ENCODE measurements around the gene TBC1D9.

Gene TBC1D9

GRCh38 chr4:140740422-140740821, 15.8 kb downstream of the TBC1D9 start:
- TF ChIP-seq CTCF (IDR thresholded peaks at IDR 0.05), result no peak

GRCh38 chr4:140739971-140740370, 16.2 kb downstream of the TBC1D9 start:
- TF ChIP-seq CTCF (IDR thresholded peaks at IDR 0.05), result no peak

- TF ChIP-seq CTCF (IDR thresholded peaks at IDR 0.05), result no peak
Observed at GRCh38 chr4:140738139-140738538, 18.0 kb downstream of the TBC1D9 start.

GRCh38 chr4:140736669-140737343, 19.4 kb downstream of the TBC1D9 start:
- TF ChIP-seq CTCF (IDR thresholded peaks at IDR 0.05), result no peak

GRCh38 chr4:140735779-140736391, 20.3 kb downstream of the TBC1D9 start:
- no peak for TF ChIP-seq CTCF (IDR thresholded peaks at IDR 0.05)

- TF ChIP-seq CTCF (IDR thresholded peaks at IDR 0.05), result no peak
Observed at GRCh38 chr4:140735317-140735716, 20.9 kb downstream of the TBC1D9 start.

- TF ChIP-seq CTCF (IDR thresholded peaks at IDR 0.05), result no peak
Observed at GRCh38 chr4:140732780-140733179, 23.4 kb downstream of the TBC1D9 start.

All from LNCAP (cell line).